ENCODE data around the gene GNG12.

GNG12 gene

DNA sequence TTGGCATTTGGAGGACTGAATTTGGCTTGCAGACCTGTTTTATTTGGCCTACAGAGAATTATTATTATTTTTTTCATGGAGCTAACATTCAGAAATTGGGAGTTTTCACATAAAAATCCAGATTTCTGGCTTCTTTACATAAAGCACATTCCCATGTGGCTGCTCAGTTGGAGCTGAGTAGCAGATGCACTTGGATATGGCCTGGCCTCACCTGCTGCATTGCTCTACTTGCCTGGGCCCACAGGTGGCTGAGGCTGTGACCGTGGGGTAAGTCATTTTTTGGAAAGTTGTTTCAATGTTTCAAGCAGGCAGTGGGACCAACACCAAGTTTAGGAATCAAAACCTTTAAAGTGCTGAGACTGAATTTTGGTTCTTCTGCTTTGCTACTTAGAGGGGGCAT lies 91.5 kb downstream of the GNG12 start:
- H3K9ac ChIP-seq (ENCODE audit: low read length) = no peak overlapping the region
- H3K79me2 ChIP-seq (ENCODE audit: insufficient read depth, low read length) = no peaks in the 10 kb centered on the region
- H3K4me2 ChIP-seq (ENCODE audit: low read depth, low read length, poor library complexity, severe bottlenecking) = no peak overlapping the region
- H3K9me2 ChIP-seq (replicated peaks; ENCODE audit: insufficient read depth, low read length) = no peaks in the 10 kb centered on the region
- no peak overlapping the region for H3K27ac ChIP-seq (ENCODE audit: low read depth, low read length)
- no peaks in the 10 kb centered on the region for H4K20me1 ChIP-seq (ENCODE audit: low read depth, low read length)
- H3K36me3 ChIP-seq (ENCODE audit: low read length) = no peaks in the 10 kb centered on the region
- H3K4me3 ChIP-seq (ENCODE audit: insufficient read depth, low read length, poor library complexity, severe bottlenecking) = no peak overlapping the region
- no peaks in the 10 kb centered on the region for H3K9me3 ChIP-seq (ENCODE audit: insufficient read depth, low read length)
- TF ChIP-seq, protein P1, sequence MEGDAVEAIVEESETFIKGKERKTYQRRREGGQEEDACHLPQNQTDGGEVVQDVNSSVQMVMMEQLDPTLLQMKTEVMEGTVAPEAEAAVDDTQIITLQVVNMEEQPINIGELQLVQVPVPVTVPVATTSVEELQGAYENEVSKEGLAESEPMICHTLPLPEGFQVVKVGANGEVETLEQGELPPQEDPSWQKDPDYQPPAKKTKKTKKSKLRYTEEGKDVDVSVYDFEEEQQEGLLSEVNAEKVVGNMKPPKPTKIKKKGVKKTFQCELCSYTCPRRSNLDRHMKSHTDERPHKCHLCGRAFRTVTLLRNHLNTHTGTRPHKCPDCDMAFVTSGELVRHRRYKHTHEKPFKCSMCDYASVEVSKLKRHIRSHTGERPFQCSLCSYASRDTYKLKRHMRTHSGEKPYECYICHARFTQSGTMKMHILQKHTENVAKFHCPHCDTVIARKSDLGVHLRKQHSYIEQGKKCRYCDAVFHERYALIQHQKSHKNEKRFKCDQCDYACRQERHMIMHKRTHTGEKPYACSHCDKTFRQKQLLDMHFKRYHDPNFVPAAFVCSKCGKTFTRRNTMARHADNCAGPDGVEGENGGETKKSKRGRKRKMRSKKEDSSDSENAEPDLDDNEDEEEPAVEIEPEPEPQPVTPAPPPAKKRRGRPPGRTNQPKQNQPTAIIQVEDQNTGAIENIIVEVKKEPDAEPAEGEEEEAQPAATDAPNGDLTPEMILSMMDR (IDR thresholded peaks at IDR 0.05; ENCODE audit: insufficient read depth, low read length, poor library complexity, severe bottlenecking) = no peak
- no peak for TF ChIP-seq EZH2phosphoT487 (conservative IDR thresholded peaks at IDR 0.05; ENCODE audit: low read length)
- H2AFZ ChIP-seq (ENCODE audit: low read depth, low read length, severe bottlenecking) = no peak overlapping the region
- H3F3A ChIP-seq (ENCODE audit: insufficient read depth) = no peaks in the 10 kb centered on the region
- H3K27me3 ChIP-seq (ENCODE audit: low read length) = no peaks in the 10 kb centered on the region

DNA sequence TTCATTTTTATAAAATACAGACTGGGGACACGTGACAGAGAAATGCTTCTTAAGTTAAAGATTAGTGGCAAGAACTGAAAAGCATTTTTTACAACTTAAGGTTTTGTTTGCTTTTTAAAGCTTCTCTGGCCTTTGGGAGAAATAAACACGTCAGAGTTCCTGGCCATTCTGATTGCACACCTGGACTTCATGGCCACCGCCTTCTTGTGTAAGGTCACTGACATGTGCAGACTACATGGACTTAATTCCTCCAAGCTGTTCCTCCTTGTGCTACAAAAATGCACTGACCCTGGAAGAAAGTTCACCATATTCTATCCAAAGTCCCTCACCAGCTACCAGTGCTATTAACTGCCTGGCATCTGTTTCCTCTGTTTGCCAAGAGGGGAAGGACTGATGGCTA lies 92.1 kb downstream of the GNG12 start:
- Histone ChIP-seq H3K9me3 (ENCODE audit: insufficient read depth, low read length) (no peaks in the 10 kb centered on the region), H3K4me3 (ENCODE audit: insufficient read depth, low read length, poor library complexity, severe bottlenecking) (no peak overlapping the region), H3K4me2 (ENCODE audit: low read depth, low read length, poor library complexity, severe bottlenecking) (no peak overlapping the region), H3K79me2 (ENCODE audit: insufficient read depth, low read length) (no peaks in the 10 kb centered on the region), H3K27ac (ENCODE audit: low read depth, low read length) (no peak overlapping the region), H4K20me1 (ENCODE audit: low read depth, low read length) (no peaks in the 10 kb centered on the region), H3K27me3 (ENCODE audit: low read length) (no peaks in the 10 kb centered on the region), H3K9me2 (replicated peaks; ENCODE audit: insufficient read depth, low read length) (no peaks in the 10 kb centered on the region), H3F3A (ENCODE audit: insufficient read depth) (no peaks in the 10 kb centered on the region), H2AFZ (ENCODE audit: low read depth, low read length, severe bottlenecking) (no peak overlapping the region), H3K36me3 (ENCODE audit: low read length) (no peaks in the 10 kb centered on the region), H3K9ac (ENCODE audit: low read length) (no peak overlapping the region)
- TF ChIP-seq EZH2phosphoT487 (conservative IDR thresholded peaks at IDR 0.05; ENCODE audit: low read length) = no peak
- TF ChIP-seq, protein P1 (IDR thresholded peaks at IDR 0.05; ENCODE audit: insufficient read depth, low read length, poor library complexity, severe bottlenecking) = no peak

DNA sequence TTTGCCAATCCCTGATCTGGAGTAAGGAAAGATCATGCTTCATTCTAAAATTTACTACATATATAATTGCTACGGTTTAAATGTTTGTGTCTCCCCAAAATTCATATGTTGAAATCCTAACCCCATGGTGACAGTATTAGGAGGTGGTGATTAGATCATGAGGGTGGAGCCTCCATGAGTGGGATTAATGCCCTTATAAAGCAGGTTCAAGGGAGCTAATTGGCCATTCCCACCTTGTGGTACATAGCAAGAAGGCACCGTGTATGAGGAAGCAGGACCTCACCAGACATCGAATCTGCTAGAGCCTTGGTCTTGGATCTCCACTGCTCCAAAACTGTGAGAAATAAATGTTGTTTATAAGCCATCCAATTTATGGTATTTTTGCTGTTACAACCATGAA lies 92.7 kb downstream of the GNG12 start:
- Histone ChIP-seq H4K20me1 (ENCODE audit: low read depth, low read length) (no peaks in the 10 kb centered on the region), H3F3A (ENCODE audit: insufficient read depth) (peaks cover 2% of the 10 kb centered on the region), H2AFZ (ENCODE audit: low read depth, low read length, severe bottlenecking) (no peak overlapping the region), H3K27me3 (ENCODE audit: low read length) (no peaks in the 10 kb centered on the region), H3K36me3 (ENCODE audit: low read length) (no peaks in the 10 kb centered on the region), H3K79me2 (ENCODE audit: insufficient read depth, low read length) (no peaks in the 10 kb centered on the region), H3K27ac (ENCODE audit: low read depth, low read length) (no peak overlapping the region), H3K4me2 (ENCODE audit: low read depth, low read length, poor library complexity, severe bottlenecking) (no peak overlapping the region), H3K9me3 (ENCODE audit: insufficient read depth, low read length) (no peaks in the 10 kb centered on the region), H3K4me3 (ENCODE audit: insufficient read depth, low read length, poor library complexity, severe bottlenecking) (no peak overlapping the region), H3K9me2 (replicated peaks; ENCODE audit: insufficient read depth, low read length) (no peaks in the 10 kb centered on the region), H3K9ac (ENCODE audit: low read length) (no peak overlapping the region)
- TF ChIP-seq EZH2phosphoT487 (conservative IDR thresholded peaks at IDR 0.05; ENCODE audit: low read length) = no peak
- TF ChIP-seq, protein P1 (IDR thresholded peaks at IDR 0.05; ENCODE audit: insufficient read depth, low read length, poor library complexity, severe bottlenecking) = no peak

Data from SU-DHL-6 (cell line).